Trophoblast cell (in vitro differentiated cells and primary cell): ENCODE data around the gene TEX52.

Source experiments
- DNase-seq, 2 donors: peaks; one replicate each; pipeline ENCODE4 v3.0.0-alpha.2; 2016
- H2AFZ ChIP-seq: 2 replicates; pipeline ENCODE4 v1.6.1; 2013; ENCODE audit warnings: low read length, moderate library complexity, mild to moderate bottlenecking; ENCODE audit not compliant: insufficient read depth, poor library complexity
- H2AK5ac ChIP-seq: 2 replicates; pipeline ENCODE4 v1.6.1; 2013; ENCODE audit warnings: mild to moderate bottlenecking, low read length
- H2BK120ac ChIP-seq: 2 replicates; pipeline ENCODE4 v1.6.1; 2013; ENCODE audit warnings: low read length, mild to moderate bottlenecking, moderate library complexity; ENCODE audit not compliant: insufficient read depth, poor library complexity
- H2BK12ac ChIP-seq: 2 replicates; pipeline ENCODE4 v1.6.1; 2013; ENCODE audit warnings: mild to moderate bottlenecking, low read length, moderate library complexity
- H2BK5ac ChIP-seq: 2 replicates; pipeline ENCODE4 v1.6.1; 2013; ENCODE audit warnings: low read length, low read depth, moderate library complexity, mild to moderate bottlenecking; ENCODE audit not compliant: poor library complexity
- H3K14ac ChIP-seq: 2 replicates; pipeline ENCODE4 v1.6.1; 2013; ENCODE audit warnings: mild to moderate bottlenecking, low read length
- H3K18ac ChIP-seq: 2 replicates; pipeline ENCODE4 v1.6.1; 2013; ENCODE audit warnings: mild to moderate bottlenecking, low read length
- H3K23ac ChIP-seq: 2 replicates; pipeline ENCODE4 v1.6.1; 2013; ENCODE audit warnings: low read length
- H3K27ac ChIP-seq: 2 replicates; pipeline ENCODE4 v1.5.1; 2013; ENCODE audit warnings: low read depth, mild to moderate bottlenecking, inconsistent platforms, low read length, moderate library complexity
- H3K27me3 ChIP-seq: 2 replicates; pipeline ENCODE4 v1.6.1; 2013; ENCODE audit warnings: inconsistent platforms, mild to moderate bottlenecking, low read length, moderate library complexity; ENCODE audit not compliant: insufficient read depth
- H3K36me3 ChIP-seq, 2 experiments: 1 replicate in 1 of 2; 2 replicates in 1 of 2; pipeline ENCODE4 v1.6.1; 2013; ENCODE audit warnings: low read length in 2 of 2, mild to moderate bottlenecking in 2 of 2, moderate library complexity in 1 of 2; ENCODE audit not compliant: insufficient read depth in 2 of 2, control insufficient read depth in 1 of 2
- H3K4ac ChIP-seq: 2 replicates; pipeline ENCODE4 v1.6.1; 2013; ENCODE audit warnings: low read depth, mild to moderate bottlenecking, low read length, moderate library complexity
- H3K4me1 ChIP-seq, 2 experiments: 1 replicate in 1 of 2; 2 replicates in 1 of 2; pipeline ENCODE4 v1.6.1; 2013; ENCODE audit warnings: low read length in 2 of 2, mild to moderate bottlenecking in 2 of 2, moderate library complexity in 1 of 2; ENCODE audit not compliant: insufficient read depth in 2 of 2, control insufficient read depth in 1 of 2
- H3K4me2 ChIP-seq: 2 replicates; pipeline ENCODE4 v1.6.1; 2013; ENCODE audit warnings: inconsistent platforms, mild to moderate bottlenecking, low read length, moderate library complexity
- H3K4me3 ChIP-seq: 2 replicates; pipeline ENCODE4 v1.5.1; 2013; ENCODE audit warnings: mild to moderate bottlenecking, low read depth, low read length, inconsistent platforms
- H3K79me1 ChIP-seq: one replicate; pipeline ENCODE4 v1.6.1; 2013; ENCODE audit warnings: low read length
- H3K79me2 ChIP-seq: 2 replicates; pipeline ENCODE4 v1.6.1; 2013; ENCODE audit warnings: low read length, mild to moderate bottlenecking; ENCODE audit not compliant: control insufficient read depth, insufficient read depth, poor library complexity
- H3K9ac ChIP-seq: 2 replicates; pipeline ENCODE4 v1.6.1; 2013; ENCODE audit warnings: mild to moderate bottlenecking, low read length
- H3K9me3 ChIP-seq: 2 replicates; pipeline ENCODE4 v1.6.1; 2013; ENCODE audit warnings: low read depth, mild to moderate bottlenecking, control low read depth, inconsistent platforms, low read length; ENCODE audit not compliant: insufficient read depth
- H4K12ac ChIP-seq: 2 replicates; pipeline ENCODE4 v1.6.1; 2013; ENCODE audit warnings: low read depth, mild to moderate bottlenecking, low read length, moderate library complexity
- H4K8ac ChIP-seq: 2 replicates; pipeline ENCODE4 v1.6.1; 2013; ENCODE audit warnings: low read depth, mild to moderate bottlenecking, low read length, moderate library complexity
- H4K91ac ChIP-seq: one replicate; pipeline ENCODE4 v1.6.1; 2013; ENCODE audit warnings: low read depth, mild to moderate bottlenecking, low read length, moderate library complexity
- WGBS: extraction: QIAGEN DNeasy Blood & Tissue Kit; methylation state at CpG from one replicate; pipeline ENCODE4 v1.1.7; 2013; ENCODE audit warnings: missing lambda C conversion rate; ENCODE audit not compliant: insufficient read length, insufficient coverage; ENCODE audit errors: extremely low coverage; 5-methylcytosine and 5-hydroxymethylcytosine counted together

The TEX52 gene

DNA sequence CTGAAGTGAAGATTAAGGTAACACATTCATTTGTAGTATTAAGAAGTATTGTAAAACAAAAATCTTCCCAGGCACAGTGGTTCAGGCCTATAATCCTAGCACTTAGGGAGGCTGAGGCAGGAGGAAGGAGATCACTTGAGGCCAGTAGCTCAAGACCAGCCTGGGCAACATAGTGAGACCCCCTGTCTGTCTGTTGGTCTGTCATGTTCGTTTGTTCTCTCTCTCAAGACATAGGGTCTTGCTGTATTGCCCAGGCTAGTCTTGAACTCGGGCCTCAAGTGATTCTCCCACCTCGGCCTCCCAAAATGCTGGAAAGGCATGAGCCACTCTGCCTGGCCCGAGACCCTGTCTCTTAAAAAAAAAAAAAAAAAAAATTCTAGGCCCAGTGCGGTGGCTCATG lies 40.6 kb upstream of the TEX52 start:
- H3K27ac ChIP-seq: no peak overlapping the region
- H3K14ac ChIP-seq: no peak overlapping the region

DNA sequence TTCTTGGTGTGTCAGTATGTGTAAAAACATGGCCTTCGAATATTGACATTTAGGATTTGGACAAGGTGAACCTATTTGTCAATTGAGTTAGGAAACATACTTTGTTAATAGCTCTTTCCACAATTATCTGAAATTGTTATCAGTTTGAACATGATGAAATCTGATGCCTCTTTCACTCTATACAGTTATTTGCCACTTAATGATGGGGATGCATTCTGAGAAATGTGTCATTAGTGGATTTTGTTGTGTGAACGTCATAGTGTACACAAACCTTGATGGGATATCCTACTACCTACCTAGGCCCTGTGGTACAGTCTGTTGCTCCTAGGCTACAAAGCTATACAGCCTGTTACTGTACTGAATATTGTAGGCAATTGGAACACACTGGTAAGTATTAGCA lies 38.7 kb upstream of the TEX52 start:
- Histone ChIP-seq H2BK5ac (no peak overlapping the region), H2BK12ac (no peak overlapping the region), H3K4me3 (no peak overlapping the region), H4K91ac (no peak overlapping the region), H3K18ac (no peak overlapping the region), H2AK5ac (no peak overlapping the region), H2BK120ac (no peak overlapping the region), H3K4ac (no peak overlapping the region), H3K79me2 (peaks cover 4% of the 10 kb centered on the region), H3K9ac (no peak overlapping the region), H3K23ac (no peak overlapping the region), H3K27ac (no peak overlapping the region), H3K9me3 (no peaks in the 10 kb centered on the region), H3K4me1 (peaks cover 2 to 3% of the 10 kb centered on the region in 2 experiments), H4K12ac (no peak overlapping the region), H3K27me3 (no peaks in the 10 kb centered on the region), H4K8ac (no peak overlapping the region), H3K4me2 (no peak overlapping the region), H3K36me3 (no peaks in the 10 kb centered on the region), H3K14ac (no peak overlapping the region), H3K79me1 (peaks cover 6% of the 10 kb centered on the region), H2AFZ (no peak overlapping the region)
- DNase-seq: peak in 1 of 2 donors; percentile 56
- no CpG with 5 or more reads among the region's 2 CpGs for WGBS

More for the DNA sequence above, 40.6 kb upstream of the TEX52 start:
- no peak overlapping the region for H3K4me3 ChIP-seq
- H2AK5ac ChIP-seq: no peak overlapping the region
- no peaks in the 10 kb centered on the region for H3K79me2 ChIP-seq
- no peak overlapping the region for H4K12ac ChIP-seq
- no peak overlapping the region for H2BK120ac ChIP-seq
- H3K9ac ChIP-seq: no peak overlapping the region
- H3K18ac ChIP-seq: no peak overlapping the region
- H4K91ac ChIP-seq: no peak overlapping the region
- no peak overlapping the region for H2AFZ ChIP-seq
- no peak overlapping the region for H4K8ac ChIP-seq
- no peaks in the 10 kb centered on the region for H3K36me3 ChIP-seq
- H3K4me1 ChIP-seq: peaks cover 2 to 3% of the 10 kb centered on the region in 2 experiments
- H3K27me3 ChIP-seq: no peaks in the 10 kb centered on the region
- H3K79me1 ChIP-seq: no peaks in the 10 kb centered on the region
- no peak overlapping the region for H3K4me2 ChIP-seq
- H3K9me3 ChIP-seq: no peaks in the 10 kb centered on the region
- H2BK5ac ChIP-seq: no peak overlapping the region
- H3K4ac ChIP-seq: no peak overlapping the region
- no CpG with 5 or more reads among the region's 5 CpGs for WGBS
- DNase-seq: no peak
- no peak overlapping the region for H3K23ac ChIP-seq
- no peak overlapping the region for H2BK12ac ChIP-seq

DNA sequence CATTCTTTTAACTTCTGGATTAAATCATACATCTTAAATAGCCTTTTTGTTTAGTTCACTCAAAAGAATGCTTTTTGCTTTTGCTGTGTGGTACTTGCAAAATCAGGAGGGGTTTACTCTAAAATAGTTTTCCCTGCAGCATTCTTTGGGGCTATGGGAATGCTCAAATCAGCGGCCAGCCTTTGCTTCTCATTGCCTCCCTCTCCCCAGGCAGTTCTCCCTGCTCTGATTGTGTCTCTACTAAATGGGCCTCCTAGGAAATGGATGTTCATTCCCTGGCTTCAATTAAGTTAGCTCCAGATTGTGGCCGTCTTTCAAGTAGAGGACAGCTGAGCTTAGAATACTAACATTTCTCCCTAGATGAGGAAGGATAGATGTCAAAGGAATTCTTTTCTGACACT lies 38.2 kb upstream of the TEX52 start:
- DNase-seq: no peak

DNA sequence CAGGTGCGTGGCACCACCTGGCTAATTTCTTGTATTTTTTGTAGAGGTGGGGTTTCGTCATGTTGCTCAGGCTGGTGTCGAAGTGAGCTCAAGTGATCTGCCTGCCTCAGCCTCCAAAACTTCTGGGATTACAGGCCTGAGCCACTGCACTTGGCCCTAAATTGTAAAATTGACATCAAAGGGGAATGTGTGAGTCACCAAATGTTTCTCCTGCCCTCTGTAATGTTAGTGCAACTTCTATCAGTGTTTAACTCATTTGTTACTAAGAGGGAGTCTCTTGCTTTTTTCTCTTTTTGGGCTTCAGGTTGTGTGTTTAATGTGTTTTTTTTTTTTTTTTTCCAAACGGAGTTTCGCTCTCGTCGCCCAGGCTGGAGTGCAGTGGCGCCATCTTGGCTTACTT lies 36.2 kb upstream of the TEX52 start:
- Histone ChIP-seq H3K14ac (no peak overlapping the region), H3K4me2 (no peak overlapping the region)
- no CpG with 5 or more reads among the region's 8 CpGs for WGBS

More for the DNA sequence above, 38.2 kb upstream of the TEX52 start:
- Histone ChIP-seq H3K27me3 (no peaks in the 10 kb centered on the region), H3K14ac (no peak overlapping the region), H3K79me2 (peaks cover 8% of the 10 kb centered on the region), H2AK5ac (no peak overlapping the region), H4K8ac (no peak overlapping the region), H3K36me3 (no peaks in the 10 kb centered on the region), H3K79me1 (peaks cover 10% of the 10 kb centered on the region), H3K9ac (no peak overlapping the region), H3K18ac (no peak overlapping the region), H2BK120ac (no peak overlapping the region), H3K4ac (no peak overlapping the region), H3K4me1 (peaks cover 5 to 6% of the 10 kb centered on the region in 2 experiments), H3K27ac (no peak overlapping the region), H2BK12ac (no peak overlapping the region), H2AFZ (no peak overlapping the region), H2BK5ac (no peak overlapping the region), H3K9me3 (no peaks in the 10 kb centered on the region), H3K4me3 (no peak overlapping the region), H3K4me2 (no peak overlapping the region), H3K23ac (no peak overlapping the region), H4K91ac (no peak overlapping the region), H4K12ac (no peak overlapping the region)
- whole genome bisulfite sequencing: no CpG with 5 or more reads among the region's 2 CpGs

More for the DNA sequence above, 36.2 kb upstream of the TEX52 start:
- Histone ChIP-seq H3K27me3 (no peaks in the 10 kb centered on the region), H3K79me1 (peaks cover 10% of the 10 kb centered on the region), H4K91ac (no peak overlapping the region), H2BK120ac (no peak overlapping the region), H3K36me3 (peaks cover 2% of the 10 kb centered on the region in 2 experiments), H3K9ac (no peak overlapping the region), H2BK12ac (no peak overlapping the region), H3K18ac (no peak overlapping the region), H3K27ac (no peak overlapping the region), H3K79me2 (peaks cover 8% of the 10 kb centered on the region), H2AFZ (no peak overlapping the region), H4K12ac (no peak overlapping the region), H3K4ac (no peak overlapping the region), H4K8ac (no peak overlapping the region), H3K4me3 (no peak overlapping the region), H3K23ac (no peak overlapping the region), H2BK5ac (no peak overlapping the region), H2AK5ac (no peak overlapping the region), H3K9me3 (no peaks in the 10 kb centered on the region), H3K4me1 (peaks cover 5 to 6% of the 10 kb centered on the region in 2 experiments)
- peak; percentile 19 to 56 for DNase-seq
